Mesodermal cell (in vitro differentiated cells): ENCODE measurements around the gene PLEKHA4.
"Not testable (repeated sequence)": the region's sequence is repeated elsewhere in the genome, so short reads cannot be mapped to it uniquely, and the experiment has no call there.

ENCODE experiments used
- H3K27ac ChIP-seq: 2 replicates; pipeline ENCODE4 v1.7.0; 2013; ENCODE audit warnings: mild to moderate bottlenecking, low read depth, low read length, moderate library complexity; ENCODE audit not compliant: severe bottlenecking
- H3K36me3 ChIP-seq: 2 replicates; pipeline ENCODE4 v1.7.1; 2013; ENCODE audit warnings: mild to moderate bottlenecking, low read length, moderate library complexity; ENCODE audit not compliant: control insufficient read depth, insufficient read depth
- H3K4me1 ChIP-seq: one replicate; pipeline ENCODE4 v1.7.1; 2013; ENCODE audit warnings: mild to moderate bottlenecking, low read length; ENCODE audit not compliant: insufficient read depth, control insufficient read depth, poor library complexity, severe bottlenecking
- H3K4me3 ChIP-seq: 2 replicates; pipeline ENCODE4 v1.7.0; 2013; ENCODE audit warnings: low read length, control low read depth, mild to moderate bottlenecking; ENCODE audit not compliant: insufficient read depth, poor library complexity, severe bottlenecking; ENCODE audit errors: extremely low read depth
- H3K9me3 ChIP-seq: 2 replicates; pipeline ENCODE4 v1.7.1; 2013; ENCODE audit warnings: mild to moderate bottlenecking, low read length, moderate library complexity; ENCODE audit not compliant: control insufficient read depth
- WGBS, 2 experiments: methylation state at CpG; one replicate each; pipeline ENCODE4 v1.1.5; 2013; ENCODE audit warnings: missing lambda C conversion rate in 2 of 2; ENCODE audit not compliant: insufficient coverage in 2 of 2; 5-methylcytosine and 5-hydroxymethylcytosine counted together

The PLEKHA4 gene

GRCh38 chr19:48859711-48860572 is 8.5 kb downstream of the PLEKHA4 start:
- Histone ChIP-seq H3K9me3 (no peaks in the 10 kb centered on the region), H3K27ac (no peak overlapping the region), H3K4me3 (no peak overlapping the region), H3K4me1 (no peaks in the 10 kb centered on the region), H3K36me3 (peaks cover 2% of the 10 kb centered on the region)
- 92 to 94% methylated on average over 27 to 30 of the region's 30 CpGs for WGBS, 2 experiments

- 90 to 93% methylated on average over 19 to 29 of the region's 34 CpGs for WGBS, 2 experiments
- peaks cover 2% of the 10 kb centered on the region for H3K36me3 ChIP-seq
- no peak overlapping the region for H3K4me3 ChIP-seq
- H3K27ac ChIP-seq, result no peak overlapping the region
- H3K4me1 ChIP-seq, result no peaks in the 10 kb centered on the region
- H3K9me3 ChIP-seq, result no peaks in the 10 kb centered on the region
These were observed 9.3 kb downstream of the PLEKHA4 start for GRCh38 chr19:48858984-48859710.

GRCh38 chr19:48856921-48857320 is 11.5 kb downstream of the PLEKHA4 start:
- WGBS, 2 experiments, result 93 to 94% methylated on average over 3 of the region's 6 CpGs
- H3K4me3 ChIP-seq, result no peak overlapping the region
- peaks cover 8% of the 10 kb centered on the region for H3K36me3 ChIP-seq
- no peaks in the 10 kb centered on the region for H3K4me1 ChIP-seq
- no peaks in the 10 kb centered on the region for H3K9me3 ChIP-seq
- H3K27ac ChIP-seq, result no peak overlapping the region

GRCh38 chr19:48854103-48854502 is 14.3 kb downstream of the PLEKHA4 start:
- Histone ChIP-seq H3K36me3 (peaks cover 6% of the 10 kb centered on the region), H3K4me1 (no peaks in the 10 kb centered on the region), H3K4me3 (no peak overlapping the region), H3K27ac (no peak overlapping the region), H3K9me3 (no peaks in the 10 kb centered on the region)
- 100% methylated on average over 3 to 6 of the region's 7 CpGs for WGBS, 2 experiments

- no peaks in the 10 kb centered on the region for H3K4me1 ChIP-seq
- H3K4me3 ChIP-seq, result no peak overlapping the region
- peaks cover 6% of the 10 kb centered on the region for H3K36me3 ChIP-seq
- 91 to 95% methylated on average over 8 of the region's 8 CpGs for WGBS, 2 experiments
- H3K27ac ChIP-seq, result no peak overlapping the region
- H3K9me3 ChIP-seq, result no peaks in the 10 kb centered on the region
These were observed 14.9 kb downstream of the PLEKHA4 start for GRCh38 chr19:48853483-48853882.

- WGBS, 2 experiments, result 89 to 100% methylated on average over 1 to 2 of the region's 4 CpGs
- no peak overlapping the region for H3K27ac ChIP-seq
- H3K36me3 ChIP-seq, result peaks cover 12% of the 10 kb centered on the region
- H3K4me3 ChIP-seq, result no peak overlapping the region
- H3K9me3 ChIP-seq, result no peaks in the 10 kb centered on the region
- no peaks in the 10 kb centered on the region for H3K4me1 ChIP-seq
These were observed 16.1 kb downstream of the PLEKHA4 start for GRCh38 chr19:48852292-48852691.

GRCh38 chr19:48846659-48847058 is 21.8 kb downstream of the PLEKHA4 start:
- H3K4me1 ChIP-seq, H3K27ac ChIP-seq, H3K9me3 ChIP-seq, H3K4me3 ChIP-seq: not testable (repeated sequence)
- H3K36me3 ChIP-seq, result peaks cover 10% of the 10 kb centered on the region
- 79 to 94% methylated on average over 2 to 3 of the region's 3 CpGs for WGBS, 2 experiments

GRCh38 chr19:48845384-48845783 is 23.0 kb downstream of the PLEKHA4 start:
- H3K9me3 ChIP-seq, result no peaks in the 10 kb centered on the region
- WGBS, 2 experiments, result 93 to 95% methylated on average over 11 of the region's 15 CpGs
- H3K4me3 ChIP-seq, result no peak overlapping the region
- H3K4me1 ChIP-seq, result no peaks in the 10 kb centered on the region
- no peak overlapping the region for H3K27ac ChIP-seq
- peaks cover 10% of the 10 kb centered on the region for H3K36me3 ChIP-seq

GRCh38 chr19:48844472-48844871 is 23.9 kb downstream of the PLEKHA4 start:
- WGBS, 2 experiments, result 92 to 93% methylated on average over 1 to 2 of the region's 2 CpGs
- Histone ChIP-seq H3K9me3 (no peaks in the 10 kb centered on the region), H3K4me1 (no peaks in the 10 kb centered on the region), H3K4me3 (no peak overlapping the region), H3K27ac (no peak overlapping the region), H3K36me3 (peaks cover 10% of the 10 kb centered on the region)

- H3K27ac ChIP-seq, result no peak overlapping the region
- WGBS, 2 experiments, result no CpG with 5 or more reads among the region's 2 CpGs
- peaks cover 9% of the 10 kb centered on the region for H3K36me3 ChIP-seq
- H3K9me3 ChIP-seq, result no peaks in the 10 kb centered on the region
- H3K4me3 ChIP-seq, result no peak overlapping the region
- peaks cover 1% of the 10 kb centered on the region for H3K4me1 ChIP-seq
These were observed 25.6 kb downstream of the PLEKHA4 start for GRCh38 chr19:48842789-48843162.

GRCh38 chr19:48841571-48841970 is 26.8 kb downstream of the PLEKHA4 start:
- Histone ChIP-seq H3K36me3 (peaks cover 5% of the 10 kb centered on the region), H3K4me1 (peaks cover 5% of the 10 kb centered on the region), H3K27ac (no peak overlapping the region), H3K4me3 (no peak overlapping the region), H3K9me3 (no peaks in the 10 kb centered on the region)
- 100% methylated on average over 2 of the region's 6 CpGs for WGBS, 2 experiments
